ENCODE results near the gene SH3GL1. TPM values are rescaled to one million over a fixed set of nuclear protein-coding genes. Genes with fewer than 3 reads are reported as not detected.

Gene SH3GL1
- total RNA-seq, 1 donor from 2014 or later = 101 TPM

DNA sequence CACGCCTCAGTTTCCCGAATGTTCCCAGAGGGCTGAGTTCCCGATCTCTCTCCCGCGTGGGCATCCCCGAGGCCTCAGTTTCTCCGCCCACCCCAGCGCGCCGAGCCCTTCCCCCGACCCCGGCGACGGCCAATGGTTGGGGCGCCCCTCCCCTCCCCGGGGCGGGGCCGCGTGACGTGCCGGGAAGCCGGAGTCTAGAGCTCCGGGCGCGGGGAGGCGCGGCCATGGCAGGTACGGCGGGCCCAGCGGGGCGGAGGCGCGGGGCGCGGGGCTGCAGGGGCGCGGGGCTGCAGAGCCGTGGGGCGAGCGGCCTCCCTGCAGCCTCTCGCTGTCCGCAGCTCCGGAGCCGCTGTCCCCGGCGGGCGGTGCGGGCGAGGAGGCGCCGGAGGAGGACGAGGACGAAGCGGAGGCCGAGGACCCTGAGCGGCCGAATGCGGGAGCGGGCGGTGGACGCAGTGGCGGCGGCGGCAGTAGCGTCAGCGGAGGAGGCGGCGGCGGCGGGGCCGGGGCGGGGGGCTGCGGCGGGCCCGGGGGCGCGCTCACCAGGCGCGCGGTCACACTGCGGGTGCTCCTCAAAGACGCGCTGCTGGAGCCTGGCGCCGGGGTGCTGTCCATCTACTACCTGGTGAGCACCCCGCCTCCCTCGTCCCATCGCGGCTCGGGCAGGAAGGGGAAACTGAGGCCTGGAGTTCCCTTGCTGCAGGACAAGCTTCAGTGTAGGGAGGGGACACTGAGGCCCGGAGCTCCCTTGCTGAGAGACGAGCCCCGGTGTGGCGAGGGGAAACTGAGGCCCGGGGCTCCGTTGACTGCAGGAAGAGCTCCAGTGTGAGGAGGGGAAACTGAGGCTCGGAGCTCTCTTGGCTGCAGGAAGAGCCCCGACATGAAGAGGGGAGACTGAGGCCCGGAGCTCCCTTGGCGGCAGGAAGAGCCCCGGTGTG, 56.7 kb downstream of the SH3GL1 start, which contains the start of gene MPND:
TSS of gene MPND (plus strand) at position 193 of the 938 bp plus-strand sequence. CDS start at position 225, 32 bp downstream.
- peak within 1 kb of the TSS; percentile 81 for H3K4me3 ChIP-seq (ENCODE audit: insufficient read depth, low read depth, low read length)
- no peak for TF ChIP-seq EZH2 (IDR thresholded peaks at IDR 0.05; ENCODE audit: insufficient read depth, low read length)
- TF ChIP-seq, protein P1, sequence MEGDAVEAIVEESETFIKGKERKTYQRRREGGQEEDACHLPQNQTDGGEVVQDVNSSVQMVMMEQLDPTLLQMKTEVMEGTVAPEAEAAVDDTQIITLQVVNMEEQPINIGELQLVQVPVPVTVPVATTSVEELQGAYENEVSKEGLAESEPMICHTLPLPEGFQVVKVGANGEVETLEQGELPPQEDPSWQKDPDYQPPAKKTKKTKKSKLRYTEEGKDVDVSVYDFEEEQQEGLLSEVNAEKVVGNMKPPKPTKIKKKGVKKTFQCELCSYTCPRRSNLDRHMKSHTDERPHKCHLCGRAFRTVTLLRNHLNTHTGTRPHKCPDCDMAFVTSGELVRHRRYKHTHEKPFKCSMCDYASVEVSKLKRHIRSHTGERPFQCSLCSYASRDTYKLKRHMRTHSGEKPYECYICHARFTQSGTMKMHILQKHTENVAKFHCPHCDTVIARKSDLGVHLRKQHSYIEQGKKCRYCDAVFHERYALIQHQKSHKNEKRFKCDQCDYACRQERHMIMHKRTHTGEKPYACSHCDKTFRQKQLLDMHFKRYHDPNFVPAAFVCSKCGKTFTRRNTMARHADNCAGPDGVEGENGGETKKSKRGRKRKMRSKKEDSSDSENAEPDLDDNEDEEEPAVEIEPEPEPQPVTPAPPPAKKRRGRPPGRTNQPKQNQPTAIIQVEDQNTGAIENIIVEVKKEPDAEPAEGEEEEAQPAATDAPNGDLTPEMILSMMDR (IDR thresholded peaks at IDR 0.05; ENCODE audit: insufficient read depth, low read depth, low read length) = no peak
- H3K27me3 ChIP-seq (ENCODE audit: insufficient read depth, low read length) = no peaks in the 10 kb centered on the region
- H3K4me2 ChIP-seq (ENCODE audit: low read length) = peak within 1 kb of the TSS; percentile 99
- H3K79me2 ChIP-seq (ENCODE audit: insufficient read depth, low read length) = no peaks in the 10 kb centered on the region
- no peaks in the 10 kb centered on the region for H3K9me3 Mint-ChIP-seq (ENCODE audit: unreplicated experiment)
- H2AFZ ChIP-seq (ENCODE audit: low read depth, low read length) = peak within 1 kb of the TSS; percentile 97
- FAIRE-seq (no peak), DNase-seq (ENCODE audit: low read depth) (peak; percentile 55)
- H3K27me3 Mint-ChIP-seq (ENCODE audit: low read depth, unreplicated experiment) = peaks cover 2% of the 10 kb centered on the region
- peak within 1 kb of the TSS; percentile 85 for H3K9ac ChIP-seq (ENCODE audit: low read length)
- no peaks in the 10 kb centered on the region for H3K36me3 ChIP-seq (ENCODE audit: insufficient read depth, low read length)
- peak within 1 kb of the TSS; percentile 76 for H3K27ac ChIP-seq (ENCODE audit: low read depth, low read length)
- peak within 1 kb of the TSS; percentile 91 for H3K4me3 Mint-ChIP-seq (ENCODE audit: unreplicated experiment)
- peaks cover 13% of the 10 kb centered on the region for H3K4me1 ChIP-seq (ENCODE audit: insufficient read depth, low read length)
- H3K27ac Mint-ChIP-seq (ENCODE audit: unreplicated experiment) = peak within 1 kb of the TSS; percentile 64
- H3K4me1 Mint-ChIP-seq (ENCODE audit: low read depth, unreplicated experiment) = peaks cover 3% of the 10 kb centered on the region
- no peaks in the 10 kb centered on the region for H3K9me3 ChIP-seq (ENCODE audit: insufficient read depth, low read depth, low read length)
- no peaks in the 10 kb centered on the region for H4K20me1 ChIP-seq (ENCODE audit: insufficient read depth, low read length)
- H3K36me3 Mint-ChIP-seq (ENCODE audit: low read depth, unreplicated experiment) = peaks cover 5% of the 10 kb centered on the region

DNA sequence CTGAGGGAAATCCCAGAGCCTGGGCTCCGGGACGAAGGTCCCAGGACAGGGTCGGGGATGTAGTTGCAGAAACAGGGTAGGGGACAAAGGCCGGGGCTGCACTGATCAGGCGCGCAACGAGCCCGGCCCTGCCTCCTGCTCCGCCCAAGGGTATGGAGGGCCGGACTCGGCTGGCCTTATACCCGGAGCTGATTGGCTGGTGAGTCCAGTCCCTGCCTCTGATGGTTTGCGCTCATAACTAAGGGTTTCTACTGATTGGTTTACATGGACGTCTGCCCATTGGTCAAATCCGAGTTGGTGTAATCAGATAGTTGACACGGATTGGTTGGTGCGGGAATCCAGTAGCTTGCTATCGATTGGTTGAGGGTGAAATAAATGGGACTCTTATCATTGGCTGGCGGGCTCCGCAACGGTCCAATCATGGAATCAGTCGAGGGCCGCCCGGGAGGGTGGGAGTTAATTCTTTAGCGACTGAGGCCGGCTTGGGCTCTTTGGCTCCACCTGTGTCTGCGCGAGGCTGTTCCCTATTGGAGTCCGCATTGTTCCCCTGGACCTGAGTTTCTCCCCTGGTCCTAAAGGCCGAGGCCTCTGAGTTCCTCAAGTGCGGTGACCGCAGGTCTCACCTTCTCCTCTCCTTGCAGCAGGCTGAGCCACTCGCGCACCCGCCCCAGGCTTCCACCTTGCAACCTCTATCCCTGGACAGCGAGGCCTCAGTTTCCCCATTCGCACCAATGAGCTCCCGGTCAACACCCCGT, 57.6 kb downstream of the SH3GL1 start:
- Mint-ChIP-seq H3K9me3 (ENCODE audit: unreplicated experiment) (peaks cover 1% of the 10 kb centered on the region), H3K27me3 (ENCODE audit: low read depth, unreplicated experiment) (peaks cover 5% of the 10 kb centered on the region), H3K27ac (ENCODE audit: unreplicated experiment) (peak overlapping the region; percentile 64), H3K36me3 (ENCODE audit: low read depth, unreplicated experiment) (peaks cover 5% of the 10 kb centered on the region), H3K4me1 (ENCODE audit: low read depth, unreplicated experiment) (peaks cover 5% of the 10 kb centered on the region), H3K4me3 (ENCODE audit: unreplicated experiment) (peak overlapping the region; percentile 91)
- peak overlapping the region; percentile 76 for H3K27ac ChIP-seq (ENCODE audit: low read depth, low read length)
- no peaks in the 10 kb centered on the region for H3K79me2 ChIP-seq (ENCODE audit: insufficient read depth, low read length)
- H3K4me1 ChIP-seq (ENCODE audit: insufficient read depth, low read length) = peaks cover 18% of the 10 kb centered on the region
- peak overlapping the region; percentile 99 for H3K4me2 ChIP-seq (ENCODE audit: low read length)
- H4K20me1 ChIP-seq (ENCODE audit: insufficient read depth, low read length) = no peaks in the 10 kb centered on the region
- H3K4me3 ChIP-seq (ENCODE audit: insufficient read depth, low read depth, low read length) = peak overlapping the region; percentile 81
- TF ChIP-seq EZH2 (IDR thresholded peaks at IDR 0.05; ENCODE audit: insufficient read depth, low read length) = peak; percentile 100
- TF ChIP-seq, protein P1 (IDR thresholded peaks at IDR 0.05; ENCODE audit: insufficient read depth, low read depth, low read length) = peak; percentile 16
- H3K36me3 ChIP-seq (ENCODE audit: insufficient read depth, low read length) = no peaks in the 10 kb centered on the region
- no peaks in the 10 kb centered on the region for H3K9me3 ChIP-seq (ENCODE audit: insufficient read depth, low read depth, low read length)
- peak overlapping the region; percentile 97 for H2AFZ ChIP-seq (ENCODE audit: low read depth, low read length)
- H3K9ac ChIP-seq (ENCODE audit: low read length) = peak overlapping the region; percentile 85
- no peaks in the 10 kb centered on the region for H3K27me3 ChIP-seq (ENCODE audit: insufficient read depth, low read length)
- DNase-seq (ENCODE audit: low read depth) = peak; percentile 100
- peak; percentile 95 for FAIRE-seq
